GM15510 (cell line): ENCODE measurements around the gene FGD5.

Experiments
- POLR2A ChIP-seq: IDR thresholded peaks from 3 replicates; pipeline ENCODE4 v1.6.1; 2011; ENCODE audit warnings: borderline replicate concordance; ENCODE audit not compliant: insufficient read length; ENCODE audit errors: extremely low read depth

The FGD5 gene

GRCh38 chr3:14861031-14861430 lies 42.3 kb downstream of the FGD5 start:
- no peak for TF ChIP-seq POLR2A

DNA sequence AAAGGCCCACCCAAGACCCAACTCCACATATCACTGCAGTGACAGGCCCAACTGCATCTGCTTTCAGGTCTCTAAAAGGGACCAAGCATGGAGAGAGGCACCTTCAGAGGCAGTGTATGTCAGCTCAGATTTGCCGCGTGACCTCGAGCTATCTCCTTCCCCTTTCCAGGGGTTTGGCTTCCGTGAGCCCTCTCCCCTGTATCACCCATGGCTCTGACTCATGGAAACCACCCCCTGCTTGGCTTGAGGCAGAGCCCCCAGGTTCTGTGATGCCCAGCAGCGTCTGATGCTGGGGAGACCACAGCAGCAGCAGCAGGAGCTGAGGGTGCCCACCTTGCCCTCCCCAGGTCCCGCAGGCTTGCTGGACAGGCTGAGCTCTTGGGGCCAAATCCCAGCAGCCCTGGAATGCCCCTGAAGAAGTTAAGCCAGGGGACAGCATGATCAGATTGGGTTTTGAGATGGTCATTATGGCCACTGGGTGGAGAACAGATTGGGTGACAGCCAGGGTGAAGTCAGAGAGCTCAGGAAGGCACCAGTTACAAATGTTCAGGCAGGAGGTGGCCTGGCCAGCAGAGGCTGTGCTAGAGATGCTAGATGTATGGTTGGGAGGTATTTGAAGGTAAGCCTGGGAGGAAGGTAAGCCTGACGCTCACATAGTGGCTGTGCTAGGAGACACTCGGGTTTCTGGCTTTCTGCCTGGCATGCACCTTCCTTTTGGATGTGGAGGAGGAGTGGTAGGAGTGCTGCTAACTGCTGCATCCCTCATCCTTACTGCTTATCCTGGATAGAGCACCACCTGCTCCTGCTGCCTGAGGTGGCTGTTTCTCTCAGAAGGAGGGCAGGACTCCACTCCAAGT lies 42.9 kb downstream of the FGD5 start:
- TF ChIP-seq POLR2A, result no peak

GRCh38 chr3:14862303-14862660 lies 43.5 kb downstream of the FGD5 start:
- no peak for TF ChIP-seq POLR2A

- no peak for TF ChIP-seq POLR2A
Observed at GRCh38 chr3:14862661-14863230, 44.0 kb downstream of the FGD5 start.

DNA sequence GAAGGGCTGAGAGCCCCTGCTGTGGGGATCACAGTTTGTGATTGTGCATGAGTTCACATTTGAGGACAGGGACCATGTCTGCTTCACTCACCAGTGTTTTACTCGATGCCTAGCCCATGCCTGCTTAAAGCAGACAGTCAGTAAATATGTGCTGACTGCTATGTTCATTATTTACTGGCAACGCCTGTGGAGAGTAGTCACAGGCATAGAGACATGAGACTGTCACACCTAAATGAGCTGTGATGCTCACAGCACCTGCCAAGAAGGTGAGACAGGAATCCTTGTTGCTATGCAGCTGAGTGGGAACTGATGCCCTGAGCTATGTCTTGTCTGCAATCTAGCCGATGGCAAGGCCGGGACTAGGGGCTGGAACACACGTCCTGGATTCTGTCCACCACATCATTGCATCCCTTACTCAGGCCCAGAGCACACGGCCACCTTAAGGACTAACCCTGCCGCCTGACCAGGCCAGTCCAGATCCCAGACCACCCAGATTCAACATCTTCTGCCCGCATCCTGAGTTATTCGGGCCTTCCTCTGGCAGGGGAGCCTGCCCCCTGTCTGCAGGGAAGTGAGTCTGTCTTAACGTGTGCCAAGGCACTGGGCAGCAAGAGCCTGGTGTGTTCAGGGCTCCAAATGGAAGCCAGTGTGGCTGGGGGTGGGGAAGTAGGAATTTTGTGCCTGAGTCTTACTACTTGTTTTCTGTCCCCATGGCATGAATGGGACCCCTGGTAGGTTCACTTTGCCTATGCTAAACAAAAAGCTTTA lies 44.8 kb downstream of the FGD5 start:
- TF ChIP-seq POLR2A, result no peak

DNA sequence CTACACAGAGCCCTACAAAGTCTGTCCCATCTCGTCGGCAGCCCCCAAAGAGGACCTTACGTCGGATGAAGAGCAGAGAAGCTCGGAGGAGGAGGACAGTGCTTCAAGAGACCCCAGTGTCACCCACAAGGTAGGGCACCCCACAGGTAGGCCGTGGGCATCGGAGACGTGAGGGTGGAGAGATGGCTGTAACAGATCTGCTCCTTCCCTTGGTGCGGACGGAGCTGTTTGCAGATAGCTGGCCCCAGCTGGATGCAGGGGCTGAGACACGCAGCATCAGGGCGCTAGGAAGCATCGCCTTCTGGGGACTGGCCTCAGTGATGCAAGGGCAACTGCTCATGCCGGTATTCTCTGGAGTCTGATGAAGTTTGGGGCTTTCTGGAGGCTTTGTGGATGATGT lies 45.4 kb downstream of the FGD5 start:
- no peak for TF ChIP-seq POLR2A

- TF ChIP-seq POLR2A, result no peak
Observed at GRCh38 chr3:14866627-14867026, 47.9 kb downstream of the FGD5 start.

DNA sequence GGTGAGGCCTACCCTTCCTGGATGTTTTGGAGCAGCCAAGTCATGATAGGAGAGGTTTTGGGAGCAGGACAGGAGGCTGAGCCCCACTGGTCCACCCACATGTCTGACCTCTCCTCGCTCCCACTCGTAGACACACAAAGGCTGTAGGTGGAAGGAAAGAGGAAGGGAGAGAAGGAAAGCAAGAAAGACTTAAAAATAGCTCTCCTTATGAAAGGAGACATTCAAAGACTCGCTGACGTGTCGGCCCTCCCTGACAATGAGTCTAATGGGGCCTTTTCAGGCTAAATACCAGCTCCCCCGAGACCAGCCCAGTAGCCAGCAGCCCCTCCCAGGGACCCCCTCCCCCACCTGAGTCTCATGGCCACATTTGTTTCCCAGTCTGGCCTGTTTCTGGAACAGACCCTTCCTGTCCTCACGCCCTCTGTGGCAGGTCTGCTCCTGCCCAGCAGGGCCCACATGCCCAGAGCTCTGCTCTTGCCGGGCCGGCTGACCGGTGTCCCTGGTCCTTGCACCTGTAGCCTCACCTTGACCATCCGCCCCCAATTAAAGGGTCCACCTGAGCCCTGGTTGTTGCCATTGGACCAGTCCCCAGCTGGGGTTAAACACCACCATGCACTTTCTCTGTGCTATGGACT lies 49.3 kb downstream of the FGD5 start:
- TF ChIP-seq POLR2A, result no peak

DNA sequence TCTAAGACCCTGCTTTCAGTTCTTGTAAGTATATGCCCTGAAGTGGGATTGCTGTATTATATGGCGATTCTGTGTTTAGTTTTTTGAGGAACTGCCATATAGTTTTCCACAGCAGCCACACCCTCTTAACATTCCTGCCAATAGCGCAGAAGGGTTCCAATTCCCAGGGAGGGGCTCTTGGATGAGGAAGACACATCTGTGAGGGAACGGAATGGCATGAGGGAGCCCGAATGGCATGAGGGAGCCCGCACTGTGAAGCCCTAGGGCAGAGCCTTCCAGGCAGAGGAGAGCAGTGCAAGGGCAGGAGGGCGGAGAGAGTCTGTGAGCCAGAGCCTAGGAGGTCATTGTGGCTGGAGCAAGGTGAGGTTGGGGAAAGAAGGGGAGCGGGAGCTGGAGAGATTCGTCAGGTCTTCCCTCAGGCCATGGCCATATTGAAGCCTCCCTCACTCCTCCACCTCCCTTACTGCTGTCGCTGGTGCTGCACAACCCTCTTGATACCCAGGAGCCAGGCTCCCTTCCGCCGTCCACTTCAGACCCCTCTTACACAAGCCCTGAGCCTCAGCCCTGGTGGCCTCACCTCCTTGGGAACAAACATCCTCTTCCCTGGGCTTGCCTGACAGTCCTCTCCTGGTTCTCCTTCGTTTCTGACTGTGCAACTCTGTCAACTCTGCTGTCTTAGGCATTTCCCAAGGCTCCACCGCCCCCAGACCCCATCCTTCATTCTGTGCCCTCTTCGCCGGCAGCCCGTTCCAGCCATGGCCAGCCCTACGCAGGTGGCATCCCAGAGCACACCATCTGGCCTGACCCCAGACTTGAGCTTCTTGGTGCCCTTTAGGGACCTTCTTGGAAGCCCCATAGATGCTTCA lies 51.4 kb downstream of the FGD5 start:
- no peak for TF ChIP-seq POLR2A

- TF ChIP-seq POLR2A, result no peak
Observed at GRCh38 chr3:14870783-14871060, 52.0 kb downstream of the FGD5 start.

DNA sequence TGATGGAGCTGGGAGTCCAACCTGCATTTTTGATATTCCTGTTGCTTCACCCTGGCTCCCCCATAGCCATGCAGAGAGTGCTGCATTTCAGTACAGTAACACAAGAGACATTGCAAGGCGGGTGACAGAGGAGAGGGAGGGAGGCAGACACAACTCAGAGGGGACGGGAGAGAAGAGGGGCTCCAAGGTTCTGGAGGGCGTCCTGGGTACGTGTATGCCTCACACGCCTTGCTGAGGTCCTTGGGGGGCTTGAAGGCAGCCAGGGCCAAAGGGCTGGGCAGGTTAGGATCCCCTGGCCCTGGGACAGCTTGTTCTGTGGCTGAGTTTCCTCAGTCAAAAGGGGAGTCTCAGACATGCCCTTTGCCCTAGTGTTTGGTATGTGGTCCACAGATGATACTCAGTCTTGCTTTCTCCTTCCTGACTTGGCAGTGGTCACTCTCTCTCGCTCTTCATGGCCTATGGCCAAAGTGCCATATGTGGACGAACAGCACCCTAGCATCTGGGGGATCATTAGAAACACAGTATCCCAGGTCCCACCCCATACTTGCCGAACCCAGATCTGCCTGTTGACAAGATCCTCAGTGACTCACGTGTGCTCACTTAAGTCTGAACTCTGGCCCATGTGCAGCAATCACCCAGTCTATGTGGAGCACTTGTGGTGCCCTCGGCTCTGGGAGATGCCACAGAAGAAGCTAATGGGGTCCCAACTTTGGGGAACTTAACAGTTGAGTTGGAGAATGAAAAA lies 52.9 kb downstream of the FGD5 start:
- no peak for TF ChIP-seq POLR2A

DNA sequence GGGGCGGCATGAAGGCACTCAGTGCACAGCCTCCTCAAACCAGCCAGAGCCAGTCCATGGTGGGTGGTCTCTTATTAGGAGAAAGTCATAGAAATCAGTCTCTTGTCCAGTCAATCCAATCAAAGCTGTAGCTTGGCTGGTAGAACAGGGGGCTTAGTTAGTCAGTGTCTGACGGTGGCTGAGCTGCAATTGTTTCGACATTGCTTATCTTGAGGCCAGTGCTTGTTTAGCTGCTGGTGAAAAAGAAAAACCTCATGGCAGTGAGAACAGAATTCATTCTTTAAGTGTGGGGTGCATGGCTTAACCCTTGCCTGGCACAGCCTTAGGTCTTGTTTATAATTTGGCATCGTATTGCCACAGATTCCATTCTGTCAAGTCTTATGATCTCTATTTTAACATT lies 53.9 kb downstream of the FGD5 start:
- no peak for TF ChIP-seq POLR2A

DNA sequence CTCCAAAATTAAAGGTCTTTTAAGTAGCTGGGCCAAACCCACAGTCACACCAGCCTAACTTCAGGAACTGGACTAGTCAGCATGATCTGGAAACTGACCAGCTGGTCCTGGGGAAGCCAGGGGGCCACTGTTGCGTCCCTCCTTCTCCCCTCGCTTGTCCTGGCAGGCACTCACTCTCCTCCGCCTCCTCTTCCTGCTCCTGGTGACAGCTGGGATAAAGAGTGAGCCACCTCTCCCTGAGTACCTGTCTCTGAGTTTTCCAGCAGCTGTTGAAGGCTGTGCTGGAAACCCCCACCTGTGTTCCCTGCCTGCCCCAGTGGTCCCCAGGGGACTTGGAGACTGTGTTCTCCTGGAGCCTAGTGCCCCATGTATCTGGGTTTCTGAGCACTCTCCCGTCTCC lies 56.0 kb downstream of the FGD5 start:
- TF ChIP-seq POLR2A, result no peak
